Subcutaneous adipose tissue (tissue), 4 donors: ENCODE measurements around the gene SALL2. TPM values are rescaled to one million over a fixed set of nuclear protein-coding genes. Genes with fewer than 3 reads are reported as not detected.

Experiments used
- CTCF ChIP-seq: fragments of 450-650 bp; IDR thresholded peaks from one replicate; pipeline ENCODE4 v1.5.1; 2016; ENCODE audit warnings: low read depth, mild to moderate bottlenecking, control low read depth, antibody characterized with exemption, moderate library complexity
- total RNA-seq, 4 donors: library from RNA; depleted of rRNA; stranded (reverse); fragments of >200 nt; gene quantifications; one replicate each; pipeline ENCODE4 v1.1.0, GENCODE V29; 2016

The SALL2 gene
- total RNA-seq, 4 donors from 2014 or later = 0.65 to 6.6 (median 3.6) TPM

GRCh38 chr14:21475767-21476522, 50.2 kb downstream of the SALL2 start:
- no peak for TF ChIP-seq CTCF

Other genes starting within 250 kb of the SALL2 start
- under 1 TPM in 3 of 4 donors, not detected in 1; 0.16 to 0.68 (median 0.22) TPM for gene RPGRIP1, start 246.3 kb downstream of the SALL2 start, total RNA-seq
- gene SUPT16H, start 142.3 kb downstream of the SALL2 start, total RNA-seq = 10 to 100 TPM; 54.8 to 73.7 (median 57.7) TPM
- 10 to 100 TPM; 46.9 to 60.5 (median 53.1) TPM for gene CHD8, start 70.2 kb downstream of the SALL2 start, total RNA-seq
- gene RAB2B, start 49.4 kb downstream of the SALL2 start, total RNA-seq = 10 to 100 TPM; 19.6 to 31.1 (median 23.4) TPM
- 10 to 100 TPM; 46.4 to 57.6 (median 49.2) TPM for gene TOX4, start 49.2 kb downstream of the SALL2 start, total RNA-seq
- gene METTL3, start 15.0 kb downstream of the SALL2 start, total RNA-seq = 10 to 100 TPM; 29.8 to 46.9 (median 40.1) TPM
- gene OR10G3, start 53.7 kb upstream of the SALL2 start, total RNA-seq = not detected
- gene OR10G2, start 108.6 kb upstream of the SALL2 start, total RNA-seq = not detected
- not detected for gene OR4E2, start 127.5 kb upstream of the SALL2 start, total RNA-seq
- gene OR4E1, start 147.5 kb upstream of the SALL2 start, total RNA-seq = not detected